GM12873 (cell line): Measurements from ENCODE around the gene CYFIP1.

ENCODE experiments used
- CTCF ChIP-seq: IDR thresholded peaks from 2 replicates; pipeline ENCODE4 v1.5.1; 2012; ENCODE audit warnings: low read depth, mild to moderate bottlenecking, moderate library complexity, low read length, control low read depth; ENCODE audit not compliant: insufficient read depth; ENCODE audit errors: missing control alignments

CYFIP1 gene

GRCh38 chr15:22913646-22914380, 66.4 kb downstream of the CYFIP1 start:
- TF ChIP-seq CTCF, result no peak

- no peak for TF ChIP-seq CTCF
Observed at GRCh38 chr15:22912256-22912655, 67.9 kb downstream of the CYFIP1 start.

DNA sequence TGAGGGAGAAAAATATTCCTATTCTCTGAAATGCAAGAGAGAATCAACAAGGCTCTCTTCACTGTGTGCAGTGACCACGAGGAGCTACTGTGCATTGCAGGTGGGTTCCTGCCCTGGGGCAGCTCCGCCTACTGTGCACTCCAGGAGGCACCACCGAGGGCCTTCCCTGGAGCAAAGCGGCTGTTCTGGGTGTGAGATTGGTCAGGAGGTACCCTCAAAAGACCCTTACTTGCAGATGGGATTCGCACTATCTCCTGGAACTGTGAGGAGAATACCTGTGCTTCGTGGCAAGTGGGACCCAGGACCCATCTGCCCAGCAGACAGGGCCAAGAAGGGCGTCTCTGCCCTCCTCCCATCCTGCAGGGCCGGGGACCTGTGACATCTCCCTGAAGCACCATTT, 68.9 kb downstream of the CYFIP1 start:
- no peak for TF ChIP-seq CTCF

DNA sequence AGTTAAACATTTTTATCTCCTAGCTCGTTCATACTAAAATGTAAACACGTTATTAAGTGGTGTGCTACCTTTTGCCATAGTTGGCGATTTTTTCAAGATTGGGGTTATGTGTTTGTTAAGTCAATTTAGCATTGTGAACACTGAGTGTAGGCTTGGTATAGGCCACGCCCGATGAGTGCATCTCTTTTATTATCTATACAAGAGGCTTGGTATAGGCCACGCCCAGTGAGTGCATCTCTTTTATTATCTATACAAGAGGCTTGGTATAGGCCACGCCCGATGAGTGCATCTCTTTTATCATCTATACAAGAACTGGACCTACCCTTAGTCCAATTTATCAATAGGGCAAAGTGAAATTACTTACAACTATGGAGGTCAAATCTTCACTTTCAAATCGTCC, 71.3 kb downstream of the CYFIP1 start:
- no peak for TF ChIP-seq CTCF

GRCh38 chr15:22907161-22907950, 72.8 kb downstream of the CYFIP1 start:
- TF ChIP-seq CTCF, result no peak

DNA sequence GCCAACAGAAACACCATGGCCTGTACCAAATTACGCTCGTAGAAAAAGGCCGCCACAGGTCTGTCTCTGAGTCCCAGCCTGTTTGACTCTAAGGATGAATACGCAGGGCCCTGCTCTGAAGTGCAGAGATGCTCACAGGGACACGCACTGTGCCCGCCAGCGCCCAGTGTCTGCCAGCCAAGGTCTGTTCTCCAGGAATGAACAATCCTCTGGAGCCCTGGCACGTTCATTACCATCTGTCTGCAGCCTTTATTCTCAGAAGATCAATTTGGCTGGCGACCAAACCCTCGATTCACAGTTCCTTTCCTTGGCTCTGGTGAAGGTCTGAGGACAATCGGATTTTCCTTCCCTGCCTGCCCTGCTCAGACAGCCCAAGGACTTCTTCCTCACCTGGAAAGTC, 75.4 kb downstream of the CYFIP1 start:
- no peak for TF ChIP-seq CTCF

DNA sequence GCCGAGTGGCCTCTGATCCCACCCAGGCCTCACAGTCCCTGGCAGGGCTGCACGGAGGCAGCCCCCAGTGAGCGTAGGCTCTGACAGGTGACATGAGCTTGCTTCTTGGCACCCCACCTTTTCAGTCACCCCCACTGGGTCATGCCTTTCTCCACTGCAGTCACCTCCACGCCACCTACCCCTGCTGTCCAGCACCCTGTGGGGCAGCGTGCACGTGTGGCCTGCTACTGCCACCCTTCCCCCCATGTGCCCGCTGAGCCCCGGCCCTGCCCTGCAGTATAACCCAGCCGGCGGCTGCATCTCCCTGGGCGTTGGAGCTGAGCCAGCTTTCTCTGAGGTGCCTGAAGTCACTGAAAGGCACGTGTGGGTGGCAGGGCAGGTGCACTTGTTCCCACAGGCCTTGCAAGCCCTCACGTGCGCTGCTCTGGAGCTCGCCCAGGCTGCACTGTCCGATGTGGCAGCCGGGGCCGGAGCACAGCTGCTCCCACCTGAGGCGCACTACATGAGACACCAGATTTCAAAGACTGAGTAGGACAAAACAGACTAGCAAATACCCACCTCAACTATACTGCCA, 76.1 kb downstream of the CYFIP1 start:
- TF ChIP-seq CTCF, result no peak
